Loucy (cell line): ENCODE results near the gene C1RL.

Experiments
- H2AFZ ChIP-seq: fragments of 200-600 bp; sonication (generic); 2 replicates; pipeline ENCODE4 v1.6.0; 2016; ENCODE audit warnings: antibody characterized with exemption, mild to moderate bottlenecking, low read length, moderate library complexity
- H3F3A ChIP-seq: fragments of 200-600 bp; 2 replicates; pipeline ENCODE4 v1.6.0; 2016; ENCODE audit warnings: antibody characterized with exemption, low read depth, mild to moderate bottlenecking
- H3K27me3 ChIP-seq: fragments of 200-600 bp; sonication (generic); 2 replicates; pipeline ENCODE4 v1.6.1; 2014; ENCODE audit warnings: low read length, mild to moderate bottlenecking; ENCODE audit not compliant: insufficient read depth, poor library complexity, severe bottlenecking
- H3K36me3 ChIP-seq: fragments of 200-600 bp; sonication (generic); 2 replicates; pipeline ENCODE4 v1.6.1; 2016; ENCODE audit warnings: low read length; ENCODE audit not compliant: insufficient read depth
- H3K4me1 ChIP-seq: fragments of 200-600 bp; sonication (generic); 2 replicates; pipeline ENCODE4 v1.5.1; 2014; ENCODE audit warnings: low read length, mild to moderate bottlenecking; ENCODE audit not compliant: insufficient read depth, poor library complexity, severe bottlenecking
- H3K4me2 ChIP-seq: fragments of 200-600 bp; sonication (generic); 2 replicates; pipeline ENCODE4 v1.6.0; 2014; ENCODE audit warnings: antibody characterized with exemption, low read length, low read depth, mild to moderate bottlenecking; ENCODE audit not compliant: poor library complexity, severe bottlenecking
- H3K4me3 ChIP-seq: fragments of 200-600 bp; sonication (generic); 2 replicates; pipeline ENCODE4 v1.5.1; 2014; ENCODE audit warnings: low read length, mild to moderate bottlenecking, mixed read lengths; ENCODE audit not compliant: poor library complexity, severe bottlenecking
- H3K79me2 ChIP-seq: fragments of 200-600 bp; sonication (generic); 2 replicates; pipeline ENCODE4 v1.6.1; 2014; ENCODE audit warnings: low read length; ENCODE audit not compliant: insufficient read depth
- H3K9ac ChIP-seq: fragments of 200-600 bp; sonication (generic); 2 replicates; pipeline ENCODE4 v1.6.0; 2014; ENCODE audit warnings: mild to moderate bottlenecking, low read depth, low read length, moderate library complexity; ENCODE audit not compliant: poor library complexity, severe bottlenecking
- H3K9me2 ChIP-seq: fragments of 200-600 bp; sonication (generic); replicated peaks from 2 replicates; pipeline ENCODE4 v1.6.1; 2016; ENCODE audit warnings: low read depth, low read length, mixed read lengths
- H3K9me3 ChIP-seq: fragments of 200-600 bp; sonication (generic); 2 replicates; pipeline ENCODE4 v1.6.1; 2014; ENCODE audit warnings: mild to moderate bottlenecking, antibody characterized with exemption, low read length, low read depth; ENCODE audit not compliant: insufficient read depth
- H4K20me1 ChIP-seq: fragments of 200-600 bp; sonication (generic); 2 replicates; pipeline ENCODE4 v1.6.0; 2014; ENCODE audit warnings: antibody characterized with exemption, low read length, mild to moderate bottlenecking; ENCODE audit not compliant: insufficient read depth, poor library complexity, severe bottlenecking
- CTCF ChIP-seq: fragments of 200-600 bp; sonication (generic); conservative IDR thresholded peaks from 2 replicates; pipeline ENCODE4 v1.5.1; 2014; ENCODE audit warnings: mild to moderate bottlenecking, antibody characterized with exemption, low read length
- EZH2phosphoT487 ChIP-seq: fragments of 200-600 bp; IDR thresholded peaks from 2 replicates; pipeline ENCODE4 v1.6.1; 2018; ENCODE audit warnings: antibody characterized with exemption, mild to moderate bottlenecking, moderate library complexity, borderline replicate concordance

Gene C1RL

GRCh38 chr12:7114008-7114407, 5.0 kb upstream of the C1RL start:
- Histone ChIP-seq H3K36me3 (no peaks in the 10 kb centered on the region; the same call in 1 of the 2 replicates), H3K4me3 (no peak overlapping the region), H3K9me2 (no peaks in the 10 kb centered on the region), H2AFZ (no peak overlapping the region), H3K27me3 (no peaks in the 10 kb centered on the region), H3K9me3 (no peaks in the 10 kb centered on the region), H3K79me2 (peaks cover 16% of the 10 kb centered on the region), H3F3A (no peaks in the 10 kb centered on the region), H3K4me2 (no peak overlapping the region), H3K9ac (no peak overlapping the region), H3K4me1 (peaks cover 13% of the 10 kb centered on the region), H4K20me1 (peaks cover 11% of the 10 kb centered on the region)
- TF ChIP-seq EZH2phosphoT487 (no peak), CTCF (no peak)

DNA sequence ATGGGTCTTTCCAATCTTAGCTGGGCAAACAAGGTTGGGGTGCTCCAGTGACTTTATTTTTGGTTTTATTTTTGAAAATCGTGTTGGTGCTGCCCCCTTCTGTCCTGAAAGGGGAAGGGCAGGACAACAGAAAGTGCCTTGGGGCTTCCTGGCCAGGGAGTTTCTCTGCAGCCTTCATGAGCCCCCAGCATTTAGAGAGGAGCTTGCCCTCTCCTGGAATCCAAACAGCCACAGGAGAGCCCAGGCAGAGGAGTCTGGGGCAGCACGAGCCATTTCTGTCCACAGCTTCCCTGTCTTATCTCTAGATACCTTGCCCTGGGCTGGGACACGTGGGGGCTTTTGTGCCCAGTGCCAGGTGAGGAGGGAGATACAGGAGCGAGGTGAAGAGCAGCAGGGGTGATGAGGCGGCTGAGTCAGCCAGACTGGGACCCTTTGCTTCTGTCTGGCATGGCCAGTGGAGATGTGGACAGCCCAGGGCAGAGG, 4.4 kb upstream of the C1RL start:
- no peaks in the 10 kb centered on the region for H3K9me2 ChIP-seq
- H3K4me3 ChIP-seq, result peak overlapping the region; percentile 19
- H3K9me3 ChIP-seq, result no peaks in the 10 kb centered on the region
- H3K4me2 ChIP-seq, result peak overlapping the region; percentile 55
- peaks cover 19% of the 10 kb centered on the region for H3K79me2 ChIP-seq
- no peak overlapping the region for H2AFZ ChIP-seq
- H3K36me3 ChIP-seq, result no peaks in the 10 kb centered on the region; the same call in 1 of the 2 replicates
- H3K4me1 ChIP-seq, result peaks cover 13% of the 10 kb centered on the region
- H4K20me1 ChIP-seq, result peaks cover 11% of the 10 kb centered on the region
- H3K9ac ChIP-seq, result no peak overlapping the region
- no peaks in the 10 kb centered on the region for H3K27me3 ChIP-seq
- no peaks in the 10 kb centered on the region for H3F3A ChIP-seq
- TF ChIP-seq EZH2phosphoT487 (no peak), CTCF (peak; percentile 87)

DNA sequence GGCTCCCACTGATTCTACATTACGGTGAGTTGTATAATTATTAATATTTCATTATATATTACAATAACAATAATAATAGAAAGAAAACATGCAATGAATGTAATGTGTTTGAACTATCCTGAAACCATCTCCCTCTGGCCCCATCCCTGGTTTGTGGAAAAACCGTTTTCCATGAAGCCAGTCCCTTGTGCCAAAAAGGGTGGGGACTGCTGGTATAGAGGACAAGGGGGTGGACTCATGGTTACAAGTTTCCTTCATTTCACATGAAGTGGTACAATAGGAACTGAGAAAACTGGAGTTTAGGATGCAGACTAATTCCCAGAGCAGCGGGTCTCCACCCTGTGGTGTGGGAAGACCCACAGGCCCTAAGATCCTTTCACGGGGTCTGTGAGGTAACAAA, 3.0 kb upstream of the C1RL start:
- no peaks in the 10 kb centered on the region for H3F3A ChIP-seq
- H3K9ac ChIP-seq, result no peak overlapping the region
- H2AFZ ChIP-seq, result no peak overlapping the region
- H3K4me2 ChIP-seq, result no peak overlapping the region
- H3K4me1 ChIP-seq, result peaks cover 21% of the 10 kb centered on the region
- H3K79me2 ChIP-seq, result peaks cover 28% of the 10 kb centered on the region
- H3K27me3 ChIP-seq, result no peaks in the 10 kb centered on the region
- H3K4me3 ChIP-seq, result no peak overlapping the region
- H3K9me2 ChIP-seq, result no peaks in the 10 kb centered on the region
- peaks cover 11% of the 10 kb centered on the region for H4K20me1 ChIP-seq
- H3K9me3 ChIP-seq, result no peaks in the 10 kb centered on the region
- TF ChIP-seq EZH2phosphoT487, result no peak
- TF ChIP-seq CTCF, result no peak
- no peaks in the 10 kb centered on the region; the same call in 1 of the 2 replicates for H3K36me3 ChIP-seq
